B cell (primary cell): ENCODE measurements around the gene NUP98. TPM values are rescaled to one million over a fixed set of nuclear protein-coding genes. Genes with fewer than 3 reads are reported as not detected.

Experiments
- ATAC-seq: fragments of 200-7000 bp; cut with Tn5 transposase; one replicate; pipeline ENCODE4 v1.10.0; 2021; ENCODE audit warnings: low read depth, mild to moderate bottlenecking, moderate number of reproducible peaks, moderate library complexity
- CTCF ChIA-PET: fragments of 350-600 bp; sonication (Branson Sonifier 250); formaldehyde crosslinking; loops from one replicate; lab custom pipeline; 2021; ENCODE audit warnings: antibody characterized with exemption, inconsistent platforms; lab: Charles Lee
- POLR2A ChIA-PET: fragments of 350-600 bp; sonication (Branson Sonifier 250); formaldehyde crosslinking; loops from one replicate; lab custom pipeline; 2021; ENCODE audit warnings: antibody characterized with exemption; lab: Charles Lee
- DNase-seq: peaks from one replicate; pipeline ENCODE4 v3.0.0; 2013
- H2AFZ ChIP-seq: 2 replicates; pipeline ENCODE4 v1.6.1; 2012; ENCODE audit warnings: mild to moderate bottlenecking, low read depth, low read length; ENCODE audit not compliant: insufficient read depth, poor library complexity, severe bottlenecking
- H3K27ac ChIP-seq, 2 donors: 1 replicate in 1 of 2; 2 replicates in 1 of 2; pipeline ENCODE4 v1.5.1; 2012 to 2013; ENCODE audit warnings: low read length in 2 of 2, mild to moderate bottlenecking in 2 of 2, moderate library complexity in 1 of 2
- H3K27me3 ChIP-seq, 4 experiments: fragments of 200-600 bp in 1 of 4; sonication (generic) in 1 of 4; replicated peaks in 1 of 4; 1 replicate in 2 of 4; 2 replicates in 2 of 4; pipeline versions ENCODE4 v1.6.1 to v1.7.0; 2013 to 2016; ENCODE audit warnings: low read length in 3 of 4, mild to moderate bottlenecking in 2 of 4, mixed read lengths in 1 of 4, moderate library complexity in 1 of 4; ENCODE audit not compliant: insufficient read depth in 4 of 4, control insufficient read depth in 3 of 4; ENCODE audit errors: control extremely low read depth in 1 of 4
- H3K36me3 ChIP-seq, 2 experiments: replicated peaks in 1 of 2; 1 replicate in 1 of 2; 2 replicates in 1 of 2; pipeline versions ENCODE4 v1.6.1 to v1.7.1; 2013; ENCODE audit warnings: low read length in 1 of 2; ENCODE audit not compliant: insufficient read depth in 2 of 2, control insufficient read depth in 1 of 2; ENCODE audit errors: control extremely low read depth in 1 of 2, extremely low read depth in 1 of 2
- H3K4me1 ChIP-seq, 2 donors: fragments of 200-600 bp in 1 of 2; sonication (generic) in 1 of 2; 1 replicate in 1 of 2; 2 replicates in 1 of 2; pipeline versions ENCODE4 v1.5.1 to v1.6.1; 2013 to 2017; ENCODE audit warnings: low read length in 2 of 2; ENCODE audit not compliant: control insufficient read depth in 2 of 2, insufficient read depth in 2 of 2
- H3K4me2 ChIP-seq: replicated peaks from 2 replicates; pipeline ENCODE3; 2012; ENCODE audit warnings: mild to moderate bottlenecking, low read depth, low read length; ENCODE audit not compliant: poor library complexity, severe bottlenecking
- H3K4me3 ChIP-seq, 5 experiments: fragments of 200-600 bp in 1 of 5; sonication (generic) in 1 of 5; 1 replicate in 3 of 5; 2 replicates in 2 of 5; pipeline versions ENCODE4 v1.5.1 to v1.7.0; 2011 to 2016; ENCODE audit warnings: low read length in 4 of 5, mild to moderate bottlenecking in 4 of 5, low read depth in 2 of 5, control low read depth in 1 of 5, moderate library complexity in 1 of 5; ENCODE audit not compliant: insufficient read depth in 1 of 5; ENCODE audit errors: control extremely low read depth in 1 of 5, extremely low read depth in 1 of 5
- H3K79me2 ChIP-seq: fragments of 200-600 bp; sonication (generic); one replicate; pipeline ENCODE4 v1.6.0; 2016; ENCODE audit warnings: low read length; ENCODE audit not compliant: control insufficient read depth, insufficient read depth
- H3K9ac ChIP-seq: fragments of 200-600 bp; sonication (generic); 2 replicates; pipeline ENCODE4 v1.6.1; 2017; ENCODE audit warnings: mild to moderate bottlenecking, low read length, moderate library complexity
- H3K9me3 ChIP-seq, 3 donors: one replicate each; pipeline versions ENCODE4 v1.6.1 to v1.7.1; 2013; ENCODE audit warnings: low read length in 2 of 3; ENCODE audit not compliant: control insufficient read depth in 2 of 3, insufficient read depth in 1 of 3; ENCODE audit errors: control extremely low read depth in 1 of 3
- H4K20me1 ChIP-seq: 2 replicates; pipeline ENCODE4 v1.6.0; 2012; ENCODE audit warnings: mild to moderate bottlenecking, low read length; ENCODE audit not compliant: insufficient read depth, control insufficient read depth, poor library complexity, severe bottlenecking
- H3K27ac Mint-ChIP-seq: one replicate; pipeline ENCODE4 v1.8.0; 2021; ENCODE audit warnings: mixed read lengths
- H3K27me3 Mint-ChIP-seq: one replicate; pipeline ENCODE4 v1.8.0; 2021; ENCODE audit warnings: mixed read lengths
- H3K4me1 Mint-ChIP-seq: one replicate; pipeline ENCODE4 v1.8.0; 2021; ENCODE audit warnings: mixed read lengths
- H3K4me3 Mint-ChIP-seq: one replicate; pipeline ENCODE4 v1.8.0; 2021; ENCODE audit warnings: mixed read lengths
- H3K9me3 Mint-ChIP-seq: one replicate; pipeline ENCODE4 v1.8.0; 2022; ENCODE audit warnings: mixed read lengths; ENCODE audit not compliant: insufficient read depth
- CTCF ChIP-seq: fragments of 200-600 bp; IDR thresholded peaks from one replicate; pipeline ENCODE4 v1.8.0; 2022; ENCODE audit warnings: antibody characterized with exemption, mild to moderate bottlenecking
- EZH2 ChIP-seq: IDR thresholded peaks from 2 replicates; pipeline ENCODE4 v1.6.1; 2012; ENCODE audit warnings: borderline replicate concordance, low read depth, mild to moderate bottlenecking, moderate library complexity, low read length; ENCODE audit not compliant: insufficient read depth, poor library complexity, severe bottlenecking
- WGBS: methylation state at CpG from one replicate; pipeline ENCODE4 v1.1.5; 2013; ENCODE audit warnings: missing lambda C conversion rate; ENCODE audit not compliant: insufficient coverage; 5-methylcytosine and 5-hydroxymethylcytosine counted together
- intact Hi-C: fragments of 100-400 bp; cut with micrococcal nuclease; formaldehyde crosslinking; loops from one replicate; pipeline ENCODE4 v1.10.0; 2022
- polyA plus RNA-seq: library from polyadenylated mRNA; depleted of rRNA; stranded (reverse); fragments of >200 nt; gene quantifications from 2 replicates; pipeline ENCODE4 v1.2.3, GENCODE V29; 2012
- total RNA-seq, 2 donors: library from RNA; stranded (reverse); fragments of 120-200 nt in 1 of 2; gene quantifications; 1 replicate in 1 of 2; 2 replicates in 1 of 2; pipeline versions ENCODE4 v1.2.3 to v1.2.4, GENCODE V29; 2013 to 2022

NUP98 gene
- total and polyA plus RNA-seq, 2 donors (not counting 1 experiment from before 2014, with no cell fraction given), result 99.8 to 111 TPM

GRCh38 chr11:3803726-3804495 is 6.6 kb upstream of the NUP98 start:
- TF ChIP-seq EZH2 (no peak), CTCF (no peak)
- ATAC-seq (no peak), DNase-seq (no peak)
- Histone ChIP-seq H3K27me3 (no peaks in the 10 kb centered on the region), H3K27ac (no peak overlapping the region), H4K20me1 (no peaks in the 10 kb centered on the region), H3K9me3 (no peaks in the 10 kb centered on the region), H3K4me1 (peaks cover 4 to 13% of the 10 kb centered on the region in 2 donors), H3K4me2 (no peak overlapping the region), H3K36me3 (no peaks in the 10 kb centered on the region), H2AFZ (no peak overlapping the region), H3K79me2 (peaks cover 16% of the 10 kb centered on the region), H3K4me3 (no peak overlapping the region), H3K9ac (no peak overlapping the region)
- ChIA-PET POLR2A (interaction anchor here (0.7 kb wide), 1 partner anchor 79 kb away, joined by 3 read pairs; no protein-coding TSS in a partner anchor), CTCF (interaction anchor here (0.7 to 1.0 kb wide), 3 partner anchors 24 to 252 kb away, joined by 3 to 4 read pairs (median 3); no protein-coding TSS in a partner anchor)
- H3K27me3 Mint-ChIP-seq, result no peaks in the 10 kb centered on the region
- no peak overlapping the region for H3K27ac Mint-ChIP-seq
- WGBS, result 100% methylated on average over 4 of the region's 11 CpGs
- peaks cover 11% of the 10 kb centered on the region for H3K4me1 Mint-ChIP-seq
- H3K9me3 Mint-ChIP-seq, result no peaks in the 10 kb centered on the region
- H3K4me3 Mint-ChIP-seq, result no peak overlapping the region
- intact Hi-C loops, result no loop called here
